HG03039 (cell line): ENCODE results near the gene ANKRD17.
"Not testable (repeated sequence)": the region's sequence is repeated elsewhere in the genome, so short reads cannot be mapped to it uniquely, and the experiment has no call there.

Experiments used
- ATAC-seq: cut with Tn5 transposase; IDR thresholded peaks from one replicate; pipeline ENCODE4 v1.9.1; 2021; ENCODE audit warnings: mild to moderate bottlenecking, moderate library complexity; ENCODE audit not compliant: unreplicated experiment

Gene ANKRD17

GRCh38 chr4:73206236-73206635, 52.4 kb downstream of the ANKRD17 start:
- ATAC-seq = no peak

GRCh38 chr4:73205482-73205881, 53.1 kb downstream of the ANKRD17 start:
- no peak for ATAC-seq

- not testable (repeated sequence) for ATAC-seq
Measured at GRCh38 chr4:73203976-73204375, 54.6 kb downstream of the ANKRD17 start.

- ATAC-seq = no peak
Measured at GRCh38 chr4:73197220-73197619, 61.4 kb downstream of the ANKRD17 start.

- no peak for ATAC-seq
Measured at GRCh38 chr4:73194064-73194463, 64.5 kb downstream of the ANKRD17 start.

- ATAC-seq = no peak
Measured at GRCh38 chr4:73193659-73194058, 64.9 kb downstream of the ANKRD17 start.

GRCh38 chr4:73193155-73193554, 65.4 kb downstream of the ANKRD17 start:
- peak; percentile 54 for ATAC-seq

- no peak for ATAC-seq
Measured at GRCh38 chr4:73189274-73189810, 69.3 kb downstream of the ANKRD17 start.

- ATAC-seq = no peak
Measured at GRCh38 chr4:73187325-73187724, 71.3 kb downstream of the ANKRD17 start.

- ATAC-seq = no peak
Measured at GRCh38 chr4:73185903-73186302, 72.7 kb downstream of the ANKRD17 start.

GRCh38 chr4:73181231-73181630, 77.4 kb downstream of the ANKRD17 start:
- no peak for ATAC-seq

GRCh38 chr4:73178389-73178788, 80.2 kb downstream of the ANKRD17 start:
- no peak for ATAC-seq

GRCh38 chr4:73172161-73172560, 86.4 kb downstream of the ANKRD17 start:
- ATAC-seq = no peak

GRCh38 chr4:73170518-73171198, 87.9 kb downstream of the ANKRD17 start:
- no peak for ATAC-seq

- no peak for ATAC-seq
Measured at GRCh38 chr4:73166212-73166611, 92.4 kb downstream of the ANKRD17 start.

- ATAC-seq = no peak
Measured at GRCh38 chr4:73161527-73162185, 96.9 kb downstream of the ANKRD17 start.

GRCh38 chr4:73156394-73156793, 102.2 kb downstream of the ANKRD17 start:
- ATAC-seq = no peak

GRCh38 chr4:73152893-73153292, 105.7 kb downstream of the ANKRD17 start:
- no peak for ATAC-seq

- ATAC-seq = no peak
Measured at GRCh38 chr4:73142995-73143547, 115.5 kb downstream of the ANKRD17 start.

- ATAC-seq = no peak
Measured at GRCh38 chr4:73139991-73140390, 118.6 kb downstream of the ANKRD17 start.

GRCh38 chr4:73139245-73139644, 119.4 kb downstream of the ANKRD17 start:
- ATAC-seq = no peak

GRCh38 chr4:73137121-73137520, 121.5 kb downstream of the ANKRD17 start:
- no peak for ATAC-seq
